ENCODE data around the gene PRAC1.

Gene PRAC1

DNA sequence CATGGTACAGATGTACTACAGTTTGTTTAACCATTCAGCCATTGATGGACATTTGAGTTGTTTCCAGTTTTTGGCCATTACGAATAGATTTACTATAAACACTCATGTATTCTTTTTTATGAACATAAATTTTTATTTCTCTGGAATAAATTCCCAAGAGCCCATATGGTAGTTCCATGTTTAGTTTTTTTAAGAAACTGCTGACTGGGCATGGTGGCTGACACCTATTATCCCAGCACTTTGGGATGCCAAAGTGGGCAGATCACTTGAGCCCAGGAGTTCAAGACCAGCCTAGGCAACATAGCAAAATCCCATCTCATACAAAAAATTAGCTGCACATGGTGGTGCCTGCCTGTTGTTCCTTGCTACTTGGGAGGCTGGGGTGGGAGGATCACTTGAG is 30.3 kb downstream of the PRAC1 start:
- no peak overlapping the region for H3K27ac ChIP-seq (ENCODE audit: low read depth, low read length)
- no peak overlapping the region for H3K4me2 ChIP-seq (ENCODE audit: low read length)
- WGBS (ENCODE audit: extremely low coverage, insufficient coverage, insufficient read length) = no CpG with 5 or more reads among the region's 1 CpG
- H4K8ac ChIP-seq (ENCODE audit: low read depth, low read length) = no peak overlapping the region
- no peak overlapping the region for H3K4me3 ChIP-seq (ENCODE audit: low read depth, low read length)
- H2BK12ac ChIP-seq (ENCODE audit: low read length) = no peak overlapping the region
- H2AK5ac ChIP-seq (ENCODE audit: low read length) = no peak overlapping the region
- no peaks in the 10 kb centered on the region for H3K4me1 ChIP-seq (ENCODE audit: control insufficient read depth in 1 of 2, insufficient read depth in 2 of 2, low read length in 2 of 2)
- no peak overlapping the region for H4K12ac ChIP-seq (ENCODE audit: low read depth, low read length)
- no peak overlapping the region for H2BK120ac ChIP-seq (ENCODE audit: insufficient read depth, low read length, poor library complexity)
- H3K9me3 ChIP-seq (ENCODE audit: insufficient read depth, low read depth, low read length) = no peaks in the 10 kb centered on the region
- no peak overlapping the region for H3K14ac ChIP-seq (ENCODE audit: low read length)
- H2AFZ ChIP-seq (ENCODE audit: insufficient read depth, low read length, poor library complexity) = no peak overlapping the region
- no peak overlapping the region for H3K23ac ChIP-seq (ENCODE audit: low read length)
- no peak overlapping the region for H3K18ac ChIP-seq (ENCODE audit: low read length)
- H3K36me3 ChIP-seq (ENCODE audit: control insufficient read depth in 1 of 2, insufficient read depth in 2 of 2, low read length in 2 of 2) = peaks cover 1 to 2% of the 10 kb centered on the region in 2 experiments
- H3K9ac ChIP-seq (ENCODE audit: low read length) = no peak overlapping the region
- H3K27me3 ChIP-seq (ENCODE audit: insufficient read depth, low read length) = no peaks in the 10 kb centered on the region
- no peaks in the 10 kb centered on the region for H3K79me2 ChIP-seq (ENCODE audit: control insufficient read depth, insufficient read depth, low read length, poor library complexity)
- H3K79me1 ChIP-seq (ENCODE audit: low read length) = no peaks in the 10 kb centered on the region
- no peak overlapping the region for H3K4ac ChIP-seq (ENCODE audit: low read depth, low read length)
- H2BK5ac ChIP-seq (ENCODE audit: low read depth, low read length, poor library complexity) = no peak overlapping the region
- H4K91ac ChIP-seq (ENCODE audit: low read depth, low read length) = no peak overlapping the region
- DNase-seq = no peak

DNA sequence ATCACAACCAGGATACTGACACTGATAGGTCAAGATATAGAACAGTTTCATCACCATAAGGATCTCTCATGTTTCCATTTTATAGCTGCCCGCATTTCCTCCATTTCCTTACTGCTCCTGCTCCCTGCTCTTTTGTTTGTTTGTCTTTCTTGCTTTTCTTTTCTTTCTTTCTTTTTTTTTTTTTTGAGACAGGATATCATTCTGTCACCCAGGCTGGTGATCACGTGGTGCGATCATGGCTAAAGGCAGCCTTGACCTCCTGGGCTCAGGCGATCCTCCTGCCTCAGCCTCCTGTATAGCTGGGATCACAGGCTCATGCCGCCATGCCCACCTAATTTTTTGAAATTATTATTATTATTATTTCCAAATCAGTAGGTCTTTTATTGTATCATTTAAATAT is 31.7 kb downstream of the PRAC1 start:
- Histone ChIP-seq H2BK120ac (ENCODE audit: insufficient read depth, low read length, poor library complexity) (no peak overlapping the region), H2BK12ac (ENCODE audit: low read length) (no peak overlapping the region), H3K9me3 (ENCODE audit: insufficient read depth, low read depth, low read length) (no peaks in the 10 kb centered on the region), H2AFZ (ENCODE audit: insufficient read depth, low read length, poor library complexity) (no peak overlapping the region), H3K9ac (ENCODE audit: low read length) (no peak overlapping the region), H4K91ac (ENCODE audit: low read depth, low read length) (no peak overlapping the region), H3K23ac (ENCODE audit: low read length) (no peak overlapping the region), H3K4me2 (ENCODE audit: low read length) (no peak overlapping the region), H3K36me3 (ENCODE audit: control insufficient read depth in 1 of 2, insufficient read depth in 2 of 2, low read length in 2 of 2) (peaks cover 1 to 2% of the 10 kb centered on the region in 2 experiments), H2AK5ac (ENCODE audit: low read length) (no peak overlapping the region), H3K27ac (ENCODE audit: low read depth, low read length) (no peak overlapping the region), H3K18ac (ENCODE audit: low read length) (no peak overlapping the region), H4K12ac (ENCODE audit: low read depth, low read length) (no peak overlapping the region), H3K79me2 (ENCODE audit: control insufficient read depth, insufficient read depth, low read length, poor library complexity) (no peaks in the 10 kb centered on the region), H3K27me3 (ENCODE audit: insufficient read depth, low read length) (no peaks in the 10 kb centered on the region), H3K4me1 (ENCODE audit: control insufficient read depth in 1 of 2, insufficient read depth in 2 of 2, low read length in 2 of 2) (no peaks in the 10 kb centered on the region), H3K4ac (ENCODE audit: low read depth, low read length) (no peak overlapping the region), H2BK5ac (ENCODE audit: low read depth, low read length, poor library complexity) (no peak overlapping the region), H4K8ac (ENCODE audit: low read depth, low read length) (no peak overlapping the region), H3K79me1 (ENCODE audit: low read length) (no peaks in the 10 kb centered on the region), H3K4me3 (ENCODE audit: low read depth, low read length) (no peak overlapping the region), H3K14ac (ENCODE audit: low read length) (no peak overlapping the region)
- no CpG with 5 or more reads among the region's 5 CpGs for WGBS (ENCODE audit: extremely low coverage, insufficient coverage, insufficient read length)
- DNase-seq = no peak

DNA sequence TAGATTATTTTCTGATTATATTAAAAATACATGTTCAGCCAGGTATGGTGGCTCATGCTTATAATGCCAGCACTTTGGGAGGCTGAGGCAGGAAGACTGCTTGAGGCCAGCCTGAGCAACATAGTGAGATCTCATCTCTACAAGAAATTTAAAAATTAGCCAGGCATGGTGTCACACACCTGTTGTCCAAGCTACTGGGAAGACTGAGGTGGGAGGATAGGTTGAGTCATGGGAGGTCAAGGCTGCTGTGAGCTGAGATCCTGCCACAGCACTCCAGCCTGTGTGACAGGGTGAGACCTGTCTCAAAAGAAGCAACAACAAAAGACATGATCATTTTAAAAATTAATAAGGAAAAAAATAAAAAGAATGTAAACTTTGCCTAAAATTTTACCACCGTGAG is 40.7 kb downstream of the PRAC1 start:
- no peaks in the 10 kb centered on the region for H3K79me1 ChIP-seq (ENCODE audit: low read length)
- no peak overlapping the region for H3K18ac ChIP-seq (ENCODE audit: low read length)
- no peak for DNase-seq

GRCh38 chr17:48679385-48680096 is 42.8 kb downstream of the PRAC1 start:
- no peak overlapping the region for H3K4me3 ChIP-seq (ENCODE audit: low read depth, low read length)
- H2BK120ac ChIP-seq (ENCODE audit: insufficient read depth, low read length, poor library complexity) = no peak overlapping the region
- no peaks in the 10 kb centered on the region for H3K79me1 ChIP-seq (ENCODE audit: low read length)
- H2BK12ac ChIP-seq (ENCODE audit: low read length) = no peak overlapping the region
- WGBS (ENCODE audit: extremely low coverage, insufficient coverage, insufficient read length) = no CpG with 5 or more reads among the region's 5 CpGs
- no peaks in the 10 kb centered on the region for H3K36me3 ChIP-seq (ENCODE audit: control insufficient read depth in 1 of 2, insufficient read depth in 2 of 2, low read length in 2 of 2)
- H3K4me2 ChIP-seq (ENCODE audit: low read length) = no peak overlapping the region
- no peak overlapping the region for H2AFZ ChIP-seq (ENCODE audit: insufficient read depth, low read length, poor library complexity)
- no peak for DNase-seq
- no peak overlapping the region for H3K18ac ChIP-seq (ENCODE audit: low read length)
- no peak overlapping the region for H4K8ac ChIP-seq (ENCODE audit: low read depth, low read length)
- H2AK5ac ChIP-seq (ENCODE audit: low read length) = no peak overlapping the region
- peaks cover 3% of the 10 kb centered on the region for H3K27me3 ChIP-seq (ENCODE audit: insufficient read depth, low read length)
- H3K27ac ChIP-seq (ENCODE audit: low read depth, low read length) = no peak overlapping the region
- H3K4ac ChIP-seq (ENCODE audit: low read depth, low read length) = no peak overlapping the region
- H3K14ac ChIP-seq (ENCODE audit: low read length) = no peak overlapping the region
- no peak overlapping the region for H4K91ac ChIP-seq (ENCODE audit: low read depth, low read length)
- H2BK5ac ChIP-seq (ENCODE audit: low read depth, low read length, poor library complexity) = no peak overlapping the region
- H3K9ac ChIP-seq (ENCODE audit: low read length) = no peak overlapping the region
- H3K23ac ChIP-seq (ENCODE audit: low read length) = no peak overlapping the region
- no peaks in the 10 kb centered on the region for H3K9me3 ChIP-seq (ENCODE audit: insufficient read depth, low read depth, low read length)
- H4K12ac ChIP-seq (ENCODE audit: low read depth, low read length) = no peak overlapping the region
- H3K79me2 ChIP-seq (ENCODE audit: control insufficient read depth, insufficient read depth, low read length, poor library complexity) = no peaks in the 10 kb centered on the region
- no peaks in the 10 kb centered on the region for H3K4me1 ChIP-seq (ENCODE audit: control insufficient read depth in 1 of 2, insufficient read depth in 2 of 2, low read length in 2 of 2)

More for the DNA sequence above, 40.7 kb downstream of the PRAC1 start:
- H3K27me3 ChIP-seq (ENCODE audit: insufficient read depth, low read length) = peaks cover 3% of the 10 kb centered on the region
- H2BK120ac ChIP-seq (ENCODE audit: insufficient read depth, low read length, poor library complexity) = no peak overlapping the region
- no peak overlapping the region for H3K27ac ChIP-seq (ENCODE audit: low read depth, low read length)
- no peak overlapping the region for H3K9ac ChIP-seq (ENCODE audit: low read length)
- no CpG with 5 or more reads among the region's 1 CpG for WGBS (ENCODE audit: extremely low coverage, insufficient coverage, insufficient read length)
- no peak overlapping the region for H2AFZ ChIP-seq (ENCODE audit: insufficient read depth, low read length, poor library complexity)
- no peak overlapping the region for H4K12ac ChIP-seq (ENCODE audit: low read depth, low read length)
- H4K8ac ChIP-seq (ENCODE audit: low read depth, low read length) = no peak overlapping the region
- H3K23ac ChIP-seq (ENCODE audit: low read length) = no peak overlapping the region
- H4K91ac ChIP-seq (ENCODE audit: low read depth, low read length) = no peak overlapping the region
- no peak overlapping the region for H3K14ac ChIP-seq (ENCODE audit: low read length)
- no peaks in the 10 kb centered on the region for H3K79me2 ChIP-seq (ENCODE audit: control insufficient read depth, insufficient read depth, low read length, poor library complexity)
- H3K4me3 ChIP-seq (ENCODE audit: low read depth, low read length) = no peak overlapping the region
- no peaks in the 10 kb centered on the region for H3K4me1 ChIP-seq (ENCODE audit: control insufficient read depth in 1 of 2, insufficient read depth in 2 of 2, low read length in 2 of 2)
- H2BK12ac ChIP-seq (ENCODE audit: low read length) = no peak overlapping the region
- H2BK5ac ChIP-seq (ENCODE audit: low read depth, low read length, poor library complexity) = no peak overlapping the region
- H3K9me3 ChIP-seq (ENCODE audit: insufficient read depth, low read depth, low read length) = no peaks in the 10 kb centered on the region
- no peaks in the 10 kb centered on the region for H3K36me3 ChIP-seq (ENCODE audit: control insufficient read depth in 1 of 2, insufficient read depth in 2 of 2, low read length in 2 of 2)
- H3K4ac ChIP-seq (ENCODE audit: low read depth, low read length) = no peak overlapping the region
- no peak overlapping the region for H3K4me2 ChIP-seq (ENCODE audit: low read length)
- no peak overlapping the region for H2AK5ac ChIP-seq (ENCODE audit: low read length)

Data from trophoblast cell (in vitro differentiated cells and primary cell).